ENCODE measurements around the gene ZNF630. TPM values are rescaled to one million over a fixed set of nuclear protein-coding genes. Genes with fewer than 3 reads are reported as not detected.

The ZNF630 gene
- total RNA-seq, 1 donor from 2014 or later = 0.75 TPM

Other genes starting within 250 kb of the ZNF630 start
- gene ZNF81, start 234.7 kb downstream of the ZNF630 start, total RNA-seq = 2.6 and 2.8 TPM in 2 replicates
- gene ZNF182, start 67.7 kb downstream of the ZNF630 start, total RNA-seq = 3.3 and 3.6 TPM in 2 replicates
- not detected in 2 replicates for gene SPACA5, start 64.7 kb downstream of the ZNF630 start, total RNA-seq
- not detected in 2 replicates for gene SPACA5B, start 59.0 kb upstream of the ZNF630 start, total RNA-seq
- gene SSX5, start 125.2 kb upstream of the ZNF630 start, total RNA-seq = not detected in 2 replicates
- not detected in 2 replicates for gene SSX1, start 183.8 kb upstream of the ZNF630 start, total RNA-seq

Measured in kidney epithelial cell (primary cell).